CD14-positive monocyte (primary cell): ENCODE data around the gene SCARB1. TPM values are rescaled to one million over a fixed set of nuclear protein-coding genes. Genes with fewer than 3 reads are reported as not detected.

ENCODE experiments used
- DNase-seq, 3 donors: peaks; one replicate each; pipeline ENCODE4 v3.0.0-alpha.2; 2011 to 2022
- H2AFZ ChIP-seq: 2 replicates; pipeline ENCODE4 v1.6.0; 2012; ENCODE audit warnings: mild to moderate bottlenecking, low read depth, low read length, inconsistent platforms; ENCODE audit not compliant: insufficient read depth, poor library complexity, severe bottlenecking
- H3K27ac ChIP-seq, 2 donors: 1 replicate in 1 of 2; 2 replicates in 1 of 2; pipeline ENCODE4 v1.5.1; 2012 to 2013; ENCODE audit warnings: low read length in 2 of 2, control low read depth in 1 of 2, inconsistent platforms in 1 of 2, low read depth in 1 of 2, mild to moderate bottlenecking in 1 of 2
- H3K27me3 ChIP-seq, 2 donors: one replicate each; pipeline versions ENCODE4 v1.6.0 to v1.6.1; 2011 to 2013; ENCODE audit warnings: low read length in 2 of 2; ENCODE audit not compliant: control insufficient read depth in 2 of 2, insufficient read depth in 2 of 2
- H3K36me3 ChIP-seq, 2 donors: replicated peaks in 1 of 2; 1 replicate in 1 of 2; 2 replicates in 1 of 2; pipeline versions ENCODE4 v1.5.1 to v1.6.1; 2012 to 2013; ENCODE audit warnings: low read length in 2 of 2, control low read depth in 1 of 2, inconsistent platforms in 1 of 2, mild to moderate bottlenecking in 1 of 2; ENCODE audit not compliant: insufficient read depth in 2 of 2, control insufficient read depth in 1 of 2
- H3K4me1 ChIP-seq, 2 donors: 1 replicate in 1 of 2; 2 replicates in 1 of 2; pipeline versions ENCODE4 v1.5.1 to v1.6.1; 2012 to 2013; ENCODE audit warnings: low read length in 2 of 2, control low read depth in 1 of 2, inconsistent platforms in 1 of 2, mild to moderate bottlenecking in 1 of 2, moderate library complexity in 1 of 2; ENCODE audit not compliant: insufficient read depth in 2 of 2, control insufficient read depth in 1 of 2
- H3K4me2 ChIP-seq: replicated peaks from 2 replicates; pipeline ENCODE3; 2012; ENCODE audit warnings: low read length, moderate library complexity, mild to moderate bottlenecking; ENCODE audit not compliant: poor library complexity, severe bottlenecking; ENCODE audit errors: extremely low read depth
- H3K4me3 ChIP-seq, 3 experiments: fragments of 200-600 bp in 1 of 3; sonication (generic) in 1 of 3; replicated peaks in 1 of 3; 1 replicate in 2 of 3; 2 replicates in 1 of 3; pipeline ENCODE4 v1.5.1; 2011 to 2013; ENCODE audit warnings: low read length in 3 of 3, mild to moderate bottlenecking in 3 of 3, control low read depth in 2 of 3, low read depth in 2 of 3, inconsistent platforms in 1 of 3, moderate library complexity in 1 of 3
- H3K79me2 ChIP-seq: 2 replicates; pipeline ENCODE4 v1.6.0; 2012; ENCODE audit warnings: mild to moderate bottlenecking, control low read depth, inconsistent platforms, low read length, moderate library complexity; ENCODE audit not compliant: insufficient read depth
- H3K9ac ChIP-seq: 2 replicates; pipeline ENCODE4 v1.6.0; 2017; ENCODE audit warnings: low read length, mild to moderate bottlenecking; ENCODE audit not compliant: insufficient read depth, poor library complexity, severe bottlenecking
- H3K9me3 ChIP-seq, 2 donors: replicated peaks in 1 of 2; 1 replicate in 1 of 2; 2 replicates in 1 of 2; pipeline versions ENCODE4 v1.5.1 to v1.6.1; 2012 to 2013; ENCODE audit warnings: low read length in 2 of 2, control low read depth in 1 of 2; ENCODE audit not compliant: control insufficient read depth in 1 of 2, insufficient read depth in 1 of 2
- H4K20me1 ChIP-seq: 2 replicates; pipeline ENCODE4 v1.6.0; 2012; ENCODE audit warnings: mild to moderate bottlenecking, low read length, control low read depth, moderate library complexity; ENCODE audit not compliant: insufficient read depth
- H3K27ac Mint-ChIP-seq, 7 donors: one replicate each; pipeline ENCODE4 v1.8.0; 2020; ENCODE audit warnings: mild to moderate bottlenecking in 7 of 7, mixed read lengths in 7 of 7, moderate library complexity in 6 of 7, inconsistent platforms in 2 of 7
- H3K27me3 Mint-ChIP-seq, 3 donors: one replicate each; pipeline ENCODE4 v1.8.0; 2021 to 2022; ENCODE audit warnings: low read depth in 3 of 3, mild to moderate bottlenecking in 3 of 3, mixed read lengths in 3 of 3, moderate library complexity in 3 of 3, inconsistent platforms in 1 of 3
- H3K36me3 Mint-ChIP-seq, 2 donors: one replicate each; pipeline ENCODE4 v1.8.0; 2020; ENCODE audit warnings: mixed read lengths in 2 of 2, inconsistent platforms in 1 of 2, mild to moderate bottlenecking in 1 of 2
- H3K4me1 Mint-ChIP-seq: one replicate; pipeline ENCODE4 v1.8.0; 2020; ENCODE audit warnings: mild to moderate bottlenecking, mixed read lengths
- H3K4me3 Mint-ChIP-seq, 2 donors: one replicate each; pipeline ENCODE4 v1.8.0; 2020; ENCODE audit warnings: mild to moderate bottlenecking in 2 of 2, mixed read lengths in 2 of 2, moderate library complexity in 1 of 2
- H3K9me3 Mint-ChIP-seq, 7 donors: one replicate each; pipeline ENCODE4 v1.8.0; 2020 to 2022; ENCODE audit warnings: mixed read lengths in 7 of 7, mild to moderate bottlenecking in 6 of 7, moderate library complexity in 6 of 7, inconsistent platforms in 2 of 7
- WGBS: methylation state at CpG from one replicate; pipeline ENCODE4 v1.1.5; 2013; ENCODE audit warnings: missing lambda C conversion rate; ENCODE audit not compliant: insufficient coverage; 5-methylcytosine and 5-hydroxymethylcytosine counted together
- intact Hi-C, 2 donors: fragments of 100-400 bp; cut with micrococcal nuclease; formaldehyde crosslinking; loops; one replicate each; pipeline versions ENCODE4 v1.15.0 to v1.15.1; 2023
- polyA plus RNA-seq, 3 donors: library from polyadenylated mRNA; depleted of rRNA in 1 of 3; unstranded in 2 of 3; stranded (reverse) in 1 of 3; fragments of 300-500 nt in 2 of 3; fragments of >200 nt in 1 of 3; fragmentation: Illumina TruSeq in 2 of 3; gene quantifications; 1 replicate in 2 of 3; 2 replicates in 1 of 3; pipeline ENCODE4 v1.2.3, GENCODE V29; 2012 to 2021
- TF ChIP-seq, protein P1 (sequence below): fragments of 200-600 bp; IDR thresholded peaks from one replicate; pipeline ENCODE4 v1.8.0; 2022; ENCODE audit warnings: antibody characterized with exemption, mild to moderate bottlenecking

SCARB1 gene
- polyA plus RNA-seq, 3 donors = 13.1 to 34.3 (median 15.2) TPM

GRCh38 chr12:124792156-124792555 is 71.5 kb downstream of the SCARB1 start:
- no peak overlapping the region for H3K27ac Mint-ChIP-seq
- no peaks in the 10 kb centered on the region for H3K27me3 Mint-ChIP-seq

DNA sequence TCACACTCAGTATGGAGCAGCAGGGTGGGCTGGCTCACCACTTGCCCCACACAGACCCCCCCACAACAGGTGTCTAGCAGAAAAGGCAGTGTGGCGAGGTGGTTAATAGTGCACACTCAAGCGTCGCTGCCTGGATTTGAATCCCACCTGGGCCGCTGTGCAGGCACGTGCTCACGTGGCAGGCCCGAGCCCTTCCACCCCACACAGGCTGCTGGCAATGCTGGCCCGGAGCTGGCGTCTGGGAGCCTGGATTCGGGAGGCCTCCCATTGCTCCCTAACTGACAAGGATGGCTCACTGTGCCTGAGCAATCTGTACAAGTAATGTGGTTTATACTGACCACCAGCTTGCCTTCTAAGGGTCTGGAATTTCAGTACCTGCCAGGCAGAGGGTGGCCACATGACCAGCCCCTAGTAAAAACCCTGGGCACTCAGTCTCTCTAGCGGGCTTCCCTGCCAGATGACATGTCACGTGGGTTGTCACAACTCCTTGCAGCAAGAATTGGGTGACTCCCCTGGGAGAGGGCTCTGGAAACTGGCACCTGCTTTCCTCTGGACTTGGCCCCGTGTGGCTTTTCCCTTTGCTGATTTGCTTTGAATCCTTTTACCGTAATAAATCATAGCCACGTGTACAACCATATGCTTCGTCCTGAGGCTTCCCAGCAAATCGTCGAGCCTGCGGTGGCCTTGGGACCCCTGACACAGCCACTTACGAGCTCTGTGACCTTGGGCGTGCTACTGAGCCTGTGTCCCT is 72.8 kb downstream of the SCARB1 start:
- no peak overlapping the region for H3K27ac Mint-ChIP-seq
- no peaks in the 10 kb centered on the region for H3K9me3 ChIP-seq
- 98% methylated on average over 18 of the region's 21 CpGs for WGBS

More at GRCh38 chr12:124792156-124792555, 71.5 kb downstream of the SCARB1 start:
- H3K9me3 Mint-ChIP-seq = peaks cover 0 to 2% (median 0%) of the 10 kb centered on the region in 7 donors
- peaks cover 45 to 54% of the 10 kb centered on the region in 2 donors for H3K36me3 Mint-ChIP-seq
- Histone ChIP-seq H3K4me3 (no peak overlapping the region), H2AFZ (no peak overlapping the region), H3K9me3 (no peaks in the 10 kb centered on the region), H3K4me1 (peaks cover 17 to 18% of the 10 kb centered on the region in 2 donors), H3K79me2 (no peaks in the 10 kb centered on the region), H4K20me1 (no peaks in the 10 kb centered on the region), H3K27ac (no peak overlapping the region), H3K4me2 (no peak overlapping the region), H3K27me3 (no peaks in the 10 kb centered on the region), H3K9ac (no peak overlapping the region), H3K36me3 (peaks cover 29 to 44% of the 10 kb centered on the region in 2 donors)
- 98% methylated on average over 8 of the region's 13 CpGs for WGBS
- H3K4me3 Mint-ChIP-seq = no peak overlapping the region
- H3K4me1 Mint-ChIP-seq = peaks cover 25% of the 10 kb centered on the region
- intact Hi-C loops = no loop called here
- no peak for DNase-seq
- TF ChIP-seq, protein P1, sequence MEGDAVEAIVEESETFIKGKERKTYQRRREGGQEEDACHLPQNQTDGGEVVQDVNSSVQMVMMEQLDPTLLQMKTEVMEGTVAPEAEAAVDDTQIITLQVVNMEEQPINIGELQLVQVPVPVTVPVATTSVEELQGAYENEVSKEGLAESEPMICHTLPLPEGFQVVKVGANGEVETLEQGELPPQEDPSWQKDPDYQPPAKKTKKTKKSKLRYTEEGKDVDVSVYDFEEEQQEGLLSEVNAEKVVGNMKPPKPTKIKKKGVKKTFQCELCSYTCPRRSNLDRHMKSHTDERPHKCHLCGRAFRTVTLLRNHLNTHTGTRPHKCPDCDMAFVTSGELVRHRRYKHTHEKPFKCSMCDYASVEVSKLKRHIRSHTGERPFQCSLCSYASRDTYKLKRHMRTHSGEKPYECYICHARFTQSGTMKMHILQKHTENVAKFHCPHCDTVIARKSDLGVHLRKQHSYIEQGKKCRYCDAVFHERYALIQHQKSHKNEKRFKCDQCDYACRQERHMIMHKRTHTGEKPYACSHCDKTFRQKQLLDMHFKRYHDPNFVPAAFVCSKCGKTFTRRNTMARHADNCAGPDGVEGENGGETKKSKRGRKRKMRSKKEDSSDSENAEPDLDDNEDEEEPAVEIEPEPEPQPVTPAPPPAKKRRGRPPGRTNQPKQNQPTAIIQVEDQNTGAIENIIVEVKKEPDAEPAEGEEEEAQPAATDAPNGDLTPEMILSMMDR = no peak

More for the DNA sequence above, 72.8 kb downstream of the SCARB1 start:
- no peak overlapping the region for H3K4me3 ChIP-seq
- H4K20me1 ChIP-seq = no peaks in the 10 kb centered on the region
- H3K9ac ChIP-seq = no peak overlapping the region
- no peak overlapping the region for H3K27ac ChIP-seq
- H3K79me2 ChIP-seq = no peaks in the 10 kb centered on the region
- Mint-ChIP-seq H3K4me1 (peaks cover 12% of the 10 kb centered on the region), H3K4me3 (no peak overlapping the region), H3K36me3 (peaks cover 53 to 62% of the 10 kb centered on the region in 2 donors), H3K27me3 (no peaks in the 10 kb centered on the region), H3K9me3 (peaks cover 0 to 2% (median 0%) of the 10 kb centered on the region in 7 donors)
- H3K4me1 ChIP-seq = peaks cover 5 to 7% of the 10 kb centered on the region in 2 donors
- TF ChIP-seq, protein P1 = no peak
- no peak for DNase-seq
- intact Hi-C loops = no loop called here
- H3K36me3 ChIP-seq = peaks cover 42 to 55% of the 10 kb centered on the region in 2 donors
- no peak overlapping the region for H3K4me2 ChIP-seq
- no peak overlapping the region for H2AFZ ChIP-seq
- no peaks in the 10 kb centered on the region for H3K27me3 ChIP-seq
